Fibroblast of lung (primary cell): ENCODE measurements around the gene ZNF546. TPM values are rescaled to one million over a fixed set of nuclear protein-coding genes. Genes with fewer than 3 reads are reported as not detected.

ENCODE experiments used
- DNase-seq, 2 donors: peaks; one replicate each; pipeline versions ENCODE4 v3.0.0 to v3.0.0-alpha.2; 2010; ENCODE audit warnings: low read depth in 2 of 2
- H2AFZ ChIP-seq: 2 replicates; pipeline ENCODE4 v1.5.1; 2012; ENCODE audit warnings: low read length, control low read depth, inconsistent platforms
- H3K27ac ChIP-seq: 2 replicates; pipeline ENCODE4 v1.5.1; 2011; ENCODE audit warnings: low read length, control low read depth; ENCODE audit not compliant: insufficient read depth
- H3K27me3 ChIP-seq: 2 replicates; pipeline ENCODE4 v1.5.1; 2011; ENCODE audit warnings: mild to moderate bottlenecking, low read length; ENCODE audit not compliant: control insufficient read depth, insufficient read depth
- H3K36me3 ChIP-seq: 2 replicates; pipeline ENCODE4 v1.5.1; 2011; ENCODE audit warnings: low read length; ENCODE audit not compliant: control insufficient read depth, insufficient read depth
- H3K4me1 ChIP-seq: 2 replicates; pipeline ENCODE4 v1.5.1; 2011; ENCODE audit warnings: low read length; ENCODE audit not compliant: control insufficient read depth, insufficient read depth; ENCODE audit errors: extremely low read depth
- H3K4me2 ChIP-seq: 2 replicates; pipeline ENCODE4 v1.5.1; 2011; ENCODE audit warnings: low read length, control low read depth; ENCODE audit not compliant: insufficient read depth; ENCODE audit errors: extremely low read depth
- H3K4me3 ChIP-seq, 4 experiments: fragments of 200-600 bp in 1 of 4; sonication (generic) in 1 of 4; replicated peaks in 1 of 4; 2 replicates each; pipeline ENCODE4 v1.5.1; 2011 to 2016; ENCODE audit warnings: low read length in 4 of 4, low read depth in 3 of 4, mild to moderate bottlenecking in 3 of 4, control low read depth in 2 of 4, inconsistent platforms in 1 of 4, mixed read lengths in 1 of 4; ENCODE audit not compliant: insufficient read depth in 1 of 4; ENCODE audit errors: control extremely low read depth in 1 of 4
- H3K79me2 ChIP-seq: 2 replicates; pipeline ENCODE4 v1.5.1; 2012; ENCODE audit warnings: mild to moderate bottlenecking, low read length, inconsistent platforms; ENCODE audit not compliant: control insufficient read depth, insufficient read depth
- H3K9ac ChIP-seq: 2 replicates; pipeline ENCODE4 v1.5.1; 2011; ENCODE audit warnings: mild to moderate bottlenecking, low read length, control low read depth; ENCODE audit not compliant: insufficient read depth
- H3K9me3 ChIP-seq: 2 replicates; pipeline ENCODE4 v1.5.1; 2012; ENCODE audit warnings: low read depth, low read length; ENCODE audit not compliant: control insufficient read depth, insufficient read depth
- H4K20me1 ChIP-seq: 2 replicates; pipeline ENCODE4 v1.5.1; 2011; ENCODE audit warnings: low read length; ENCODE audit not compliant: control insufficient read depth, insufficient read depth; ENCODE audit errors: extremely low read depth
- CTCF ChIP-seq, 2 donors: IDR thresholded peaks in 1 of 2; conservative IDR thresholded peaks in 1 of 2; 1 replicate in 1 of 2; 2 replicates in 1 of 2; pipeline ENCODE4 v1.5.1; 2011 to 2012; ENCODE audit warnings: low read length in 2 of 2, control low read depth in 1 of 2, inconsistent platforms in 1 of 2, low read depth in 1 of 2, mild to moderate bottlenecking in 1 of 2
- EZH2 ChIP-seq: IDR thresholded peaks from 2 replicates; pipeline ENCODE4 v1.5.1; 2012; ENCODE audit warnings: low read length, control low read depth, mild to moderate bottlenecking; ENCODE audit errors: missing control alignments
- polyA plus RNA-seq, 2 donors: library from polyadenylated mRNA; depleted of rRNA in 1 of 2; stranded (reverse) in 1 of 2; unstranded in 1 of 2; fragments of >200 nt; gene quantifications; 2 replicates each; pipeline ENCODE4 v1.2.1, GENCODE V29; 2011 to 2012; ENCODE audit warnings: missing spikeins in 1 of 2
- total RNA-seq: library from RNA; depleted of rRNA; stranded (reverse); fragments of >200 nt; gene quantifications from 2 replicates; pipeline ENCODE4 v1.2.1, GENCODE V29; 2014

ZNF546 gene
- total and polyA plus RNA-seq, 2 donors (not counting 1 experiment from before 2014, with no cell fraction given), result 1.6 to 15.7 TPM

GRCh38 chr19:39974377-39975155 lies 22.3 kb upstream of the ZNF546 start:
- no peaks in the 10 kb centered on the region for H4K20me1 ChIP-seq
- H3K4me3 ChIP-seq, result no peak overlapping the region
- H3K9ac ChIP-seq, result no peak overlapping the region
- H2AFZ ChIP-seq, result no peak overlapping the region
- no peak for TF ChIP-seq EZH2
- TF ChIP-seq CTCF (conservative IDR thresholded peaks at IDR 0.05 in 1 of 2, IDR thresholded peaks at IDR 0.05 in 1 of 2; ENCODE audit: low read depth in 1 of 2, low read length in 2 of 2), result no peak
- peaks cover 19% of the 10 kb centered on the region for H3K79me2 ChIP-seq
- H3K36me3 ChIP-seq, result peaks cover 18% of the 10 kb centered on the region
- H3K4me2 ChIP-seq, result no peak overlapping the region
- DNase-seq, result no peak
- no peak overlapping the region for H3K27ac ChIP-seq
- H3K9me3 ChIP-seq, result no peaks in the 10 kb centered on the region
- H3K27me3 ChIP-seq, result no peaks in the 10 kb centered on the region
- H3K4me1 ChIP-seq, result no peaks in the 10 kb centered on the region

- Histone ChIP-seq H3K4me2 (no peak overlapping the region), H3K27me3 (no peaks in the 10 kb centered on the region), H3K36me3 (peaks cover 15% of the 10 kb centered on the region), H3K79me2 (no peaks in the 10 kb centered on the region), H3K27ac (no peak overlapping the region), H3K9ac (no peak overlapping the region), H2AFZ (no peak overlapping the region), H3K4me1 (no peaks in the 10 kb centered on the region), H3K9me3 (no peaks in the 10 kb centered on the region), H4K20me1 (no peaks in the 10 kb centered on the region), H3K4me3 (no peak overlapping the region)
- DNase-seq, result no peak
- TF ChIP-seq EZH2 (no peak), CTCF (conservative IDR thresholded peaks at IDR 0.05 in 1 of 2, IDR thresholded peaks at IDR 0.05 in 1 of 2; ENCODE audit: low read depth in 1 of 2, low read length in 2 of 2) (no peak)
Measured at GRCh38 chr19:39982883-39983282, 14.0 kb upstream of the ZNF546 start.

- peaks cover 13% of the 10 kb centered on the region for H3K36me3 ChIP-seq
- no peak overlapping the region for H2AFZ ChIP-seq
- TF ChIP-seq CTCF (conservative IDR thresholded peaks at IDR 0.05 in 1 of 2, IDR thresholded peaks at IDR 0.05 in 1 of 2; ENCODE audit: low read depth in 1 of 2, low read length in 2 of 2), result no peak
- TF ChIP-seq EZH2, result no peak
- H3K79me2 ChIP-seq, result no peaks in the 10 kb centered on the region
- H3K27ac ChIP-seq, result no peak overlapping the region
- H3K9me3 ChIP-seq, result no peaks in the 10 kb centered on the region
- H3K4me1 ChIP-seq, result no peaks in the 10 kb centered on the region
- no peak overlapping the region for H3K4me2 ChIP-seq
- H3K9ac ChIP-seq, result no peak overlapping the region
- H3K4me3 ChIP-seq, result no peak overlapping the region
- H3K27me3 ChIP-seq, result no peaks in the 10 kb centered on the region
- no peak for DNase-seq
- H4K20me1 ChIP-seq, result no peaks in the 10 kb centered on the region
Measured at GRCh38 chr19:39983695-39984300, 13.1 kb upstream of the ZNF546 start.
